Fibroblast of skin of left biceps (primary cell): ENCODE measurements around the gene CORO1A.
"Not testable (repeated sequence)": the region's sequence is repeated elsewhere in the genome, so short reads cannot be mapped to it uniquely, and the experiment has no call there.

ENCODE experiments used
- DNase-seq, 2 experiments: peaks; one replicate each; pipeline ENCODE4 v3.0.0-alpha.2; 2013; ENCODE audit warnings: low read depth in 2 of 2

The CORO1A gene

DNA sequence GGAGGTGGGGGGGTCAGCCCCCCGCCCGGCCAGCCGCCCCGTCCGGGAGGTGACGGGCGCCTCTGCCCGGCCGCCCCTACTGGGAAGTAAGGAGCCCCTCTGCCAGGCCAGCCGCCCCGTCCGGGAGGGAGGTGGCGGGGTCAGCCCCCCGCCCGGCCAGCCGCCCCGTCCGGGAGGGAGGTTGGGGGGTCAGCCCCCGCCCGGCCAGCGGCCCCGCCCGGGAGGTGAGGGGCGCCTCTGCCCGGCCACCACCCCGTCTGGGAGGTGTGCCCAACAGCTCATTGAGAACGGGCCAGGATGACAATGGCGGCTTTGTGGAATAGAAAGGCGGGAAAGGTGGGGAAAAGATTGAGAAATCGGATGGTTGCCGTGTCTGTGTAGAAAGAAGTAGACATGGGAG is 13.3 kb upstream of the CORO1A start:
- DNase-seq: not testable (repeated sequence)

- no peak for DNase-seq
Observed at GRCh38 chr16:30173054-30173453, 10.3 kb upstream of the CORO1A start.

DNA sequence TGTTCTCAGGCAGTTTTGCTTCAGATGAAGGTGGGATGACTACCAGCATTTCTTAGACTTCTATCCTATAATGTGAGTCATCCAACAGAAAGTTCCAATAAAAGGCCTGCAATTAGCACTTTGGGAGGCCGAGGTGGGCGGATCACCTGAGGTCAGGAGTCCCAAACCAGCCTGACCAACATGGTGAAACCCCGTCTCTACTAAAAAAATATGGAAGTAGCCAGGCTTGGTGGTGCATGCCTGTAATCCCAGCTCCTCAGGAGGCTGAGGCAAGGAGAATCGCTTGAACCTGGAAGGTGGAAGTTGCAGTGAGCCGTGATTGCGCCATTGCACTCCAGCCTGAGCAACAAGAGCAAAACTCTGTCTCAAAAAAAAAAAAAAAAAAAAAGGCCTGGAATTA is 6.5 kb upstream of the CORO1A start:
- DNase-seq: not testable (repeated sequence)

- DNase-seq: no peak
Observed at GRCh38 chr16:30179195-30179594, 4.2 kb upstream of the CORO1A start.

- DNase-seq: no peak
Observed at GRCh38 chr16:30179931-30180330, 3.5 kb upstream of the CORO1A start.

- DNase-seq: no peak
Observed at GRCh38 chr16:30180741-30181140, 2.7 kb upstream of the CORO1A start.

GRCh38 chr16:30184096-30184890 is 891 bp downstream of the CORO1A start:
- DNase-seq: no peak

- DNase-seq: no peak
Observed at GRCh38 chr16:30184891-30185682, 1.7 kb downstream of the CORO1A start.

GRCh38 chr16:30185683-30186421 is 2.5 kb downstream of the CORO1A start:
- no peak for DNase-seq

DNA sequence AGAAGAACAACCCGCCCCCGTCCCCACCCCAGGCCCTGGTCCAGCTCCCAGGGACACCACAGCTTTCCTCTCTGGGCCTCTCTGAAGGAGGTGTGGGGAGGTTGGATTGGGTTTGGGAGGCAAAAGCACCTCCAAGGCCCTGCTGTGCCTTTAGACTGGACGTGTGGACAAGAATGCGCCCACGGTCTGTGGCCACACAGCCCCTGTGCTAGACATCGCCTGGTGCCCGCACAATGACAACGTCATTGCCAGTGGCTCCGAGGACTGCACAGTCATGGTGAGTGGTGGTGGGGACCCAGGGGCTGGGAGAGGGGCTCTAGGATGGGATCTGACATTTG is 3.0 kb downstream of the CORO1A start:
- DNase-seq: no peak

DNA sequence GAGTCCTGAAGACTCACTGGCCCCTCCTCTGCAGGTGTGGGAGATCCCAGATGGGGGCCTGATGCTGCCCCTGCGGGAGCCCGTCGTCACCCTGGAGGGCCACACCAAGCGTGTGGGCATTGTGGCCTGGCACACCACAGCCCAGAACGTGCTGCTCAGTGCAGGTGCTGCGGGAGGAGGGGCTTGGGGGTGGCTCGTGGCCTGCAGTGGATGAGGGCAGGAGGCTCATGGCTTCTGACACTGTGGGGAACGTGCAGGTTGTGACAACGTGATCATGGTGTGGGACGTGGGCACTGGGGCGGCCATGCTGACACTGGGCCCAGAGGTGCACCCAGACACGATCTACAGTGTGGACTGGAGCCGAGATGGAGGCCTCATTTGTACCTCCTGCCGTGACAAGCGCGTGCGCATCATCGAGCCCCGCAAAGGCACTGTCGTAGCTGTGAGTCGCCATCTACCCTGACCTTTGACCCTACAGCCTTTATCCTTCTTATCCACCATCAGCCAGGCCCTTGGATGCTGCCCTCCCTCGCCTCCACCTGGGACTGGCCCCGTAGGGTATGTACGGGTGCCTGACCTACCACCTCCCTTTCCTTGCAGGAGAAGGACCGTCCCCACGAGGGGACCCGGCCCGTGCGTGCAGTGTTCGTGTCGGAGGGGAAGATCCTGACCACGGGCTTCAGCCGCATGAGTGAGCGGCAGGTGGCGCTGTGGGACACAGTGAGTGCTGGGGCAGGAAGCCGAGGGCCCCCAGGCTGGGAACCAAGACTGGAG is 3.6 kb downstream of the CORO1A start:
- no peak for DNase-seq

- DNase-seq: no peak
Observed at GRCh38 chr16:30187556-30187865, 4.1 kb downstream of the CORO1A start.

DNA sequence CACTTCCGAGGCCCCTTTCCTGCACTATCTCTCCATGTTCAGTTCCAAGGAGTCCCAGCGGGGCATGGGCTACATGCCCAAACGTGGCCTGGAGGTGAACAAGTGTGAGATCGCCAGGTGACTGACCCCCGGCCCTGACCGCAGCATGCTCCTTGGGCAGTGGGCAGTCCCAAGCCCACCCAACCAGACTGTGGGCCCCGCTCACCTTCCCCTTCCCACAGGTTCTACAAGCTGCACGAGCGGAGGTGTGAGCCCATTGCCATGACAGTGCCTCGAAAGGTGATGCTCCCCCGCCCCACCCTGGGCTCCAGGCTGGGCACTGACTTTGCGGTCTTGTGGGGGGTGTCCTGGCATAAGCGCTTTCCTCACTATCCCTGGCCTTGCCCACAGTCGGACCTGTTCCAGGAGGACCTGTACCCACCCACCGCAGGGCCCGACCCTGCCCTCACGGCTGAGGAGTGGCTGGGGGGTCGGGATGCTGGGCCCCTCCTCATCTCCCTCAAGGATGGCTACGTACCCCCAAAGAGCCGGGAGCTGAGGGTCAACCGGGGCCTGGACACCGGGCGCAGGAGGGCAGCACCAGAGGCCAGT is 4.7 kb downstream of the CORO1A start:
- no peak for DNase-seq

- not testable (repeated sequence) for DNase-seq
Observed at GRCh38 chr16:30191158-30191557, 7.8 kb downstream of the CORO1A start.

DNA sequence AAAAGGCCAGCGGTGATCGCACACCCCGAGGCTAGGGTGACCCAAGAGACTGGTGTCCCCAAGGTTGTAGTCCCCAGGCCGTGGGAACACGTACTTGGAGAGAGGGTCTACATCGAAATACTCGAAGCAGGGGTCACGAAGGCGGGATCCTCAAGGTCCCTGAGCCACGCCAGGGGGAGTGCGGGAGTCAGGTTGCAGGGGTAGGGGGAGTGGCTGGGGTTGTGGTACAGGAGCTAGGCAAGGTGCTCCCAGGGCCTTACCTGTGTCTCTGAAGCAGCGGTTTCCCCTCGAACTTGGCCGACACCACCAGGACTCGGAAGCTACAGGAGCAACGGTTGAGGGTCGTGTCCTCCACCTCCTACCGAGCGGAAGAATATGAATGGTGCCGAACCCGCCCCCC is 9.7 kb downstream of the CORO1A start:
- not testable (repeated sequence) for DNase-seq

DNA sequence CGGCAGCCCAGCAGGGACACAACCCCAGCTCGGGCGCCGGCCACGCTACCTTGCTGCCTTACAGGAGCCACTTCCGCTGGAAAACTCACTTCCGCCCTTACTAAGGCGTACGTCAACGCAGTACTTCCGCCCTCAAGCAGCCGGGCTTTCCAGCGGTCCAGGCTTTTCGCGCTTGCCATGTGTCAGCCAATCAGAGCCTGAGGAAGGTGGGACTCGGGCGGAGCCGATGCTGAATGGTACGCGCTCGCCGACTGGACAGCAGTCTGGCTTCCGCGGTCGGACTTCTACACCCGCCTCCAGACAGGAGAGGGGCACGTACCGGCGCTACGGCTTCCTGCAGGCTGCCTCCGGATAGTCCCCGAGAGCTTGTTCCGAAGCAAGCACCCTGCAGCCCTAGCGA is 10.2 kb downstream of the CORO1A start, which contains the start of the genes BOLA2B and SLX1A:
Gene BOLA2B, minus strand, starts transcription at position 52 of the 400 bp plus-strand sequence. CDS start 71 bp downstream, outside the sequence.
Gene SLX1A, plus strand, starts transcription at position 261 of the 400 bp plus-strand sequence. CDS start 210 bp downstream, outside the sequence.
- not testable (repeated sequence) for DNase-seq

DNA sequence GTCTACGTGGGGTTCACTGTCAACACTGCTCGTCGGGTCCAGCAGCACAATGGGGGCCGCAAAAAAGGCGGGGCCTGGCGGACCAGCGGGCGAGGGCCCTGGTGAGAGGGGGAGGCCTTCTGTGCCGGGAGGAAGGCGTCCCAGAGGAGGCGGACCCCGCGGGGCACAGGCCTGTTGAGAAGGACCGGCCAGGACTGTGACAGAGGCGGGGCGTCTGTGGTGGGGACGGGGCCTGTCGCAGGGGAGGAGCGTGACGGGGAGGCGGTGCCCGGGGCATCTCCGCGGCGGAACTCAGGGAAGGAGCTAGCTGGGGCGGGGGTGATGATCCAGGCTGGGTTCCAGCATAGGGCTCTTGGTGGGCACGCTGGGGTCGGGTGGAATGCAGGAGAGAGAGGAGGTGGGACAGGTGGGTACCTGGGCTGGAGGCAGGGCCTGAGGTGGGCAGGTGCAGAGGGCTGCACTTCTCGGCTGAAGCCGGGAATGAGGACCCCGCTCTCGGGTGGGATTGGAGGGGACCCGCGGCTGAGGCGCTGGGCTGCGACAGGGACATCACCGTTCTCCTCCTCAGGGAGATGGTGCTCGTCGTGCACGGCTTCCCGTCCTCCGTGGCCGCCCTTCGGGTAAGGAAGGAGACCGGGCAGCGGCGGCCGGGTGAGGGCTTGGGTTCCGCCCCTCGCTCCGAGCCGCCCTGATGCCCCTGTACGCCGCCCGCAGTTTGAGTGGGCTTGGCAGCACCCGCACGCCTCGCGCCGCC is 10.9 kb downstream of the CORO1A start:
- not testable (repeated sequence) for DNase-seq

DNA sequence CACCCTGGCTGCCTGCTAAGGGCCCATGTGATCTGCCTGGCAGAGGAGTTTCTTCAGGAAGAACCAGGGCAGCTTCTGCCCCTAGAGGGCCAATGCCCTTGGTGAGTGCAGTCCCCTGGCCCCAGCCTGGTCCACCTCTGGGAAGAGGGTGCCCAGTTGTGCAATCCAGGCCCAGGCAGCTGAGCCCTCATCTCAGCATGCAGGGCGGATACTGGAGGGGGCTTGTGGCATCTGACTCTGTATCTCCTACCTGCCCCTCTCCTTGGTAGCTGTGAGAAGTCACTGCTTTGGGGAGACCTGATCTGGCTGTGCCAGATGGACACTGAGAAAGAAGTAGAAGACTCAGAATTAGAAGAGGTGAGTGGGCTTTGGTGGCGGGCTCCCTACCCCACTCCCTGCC is 13.6 kb downstream of the CORO1A start:
- DNase-seq: not testable (repeated sequence)

DNA sequence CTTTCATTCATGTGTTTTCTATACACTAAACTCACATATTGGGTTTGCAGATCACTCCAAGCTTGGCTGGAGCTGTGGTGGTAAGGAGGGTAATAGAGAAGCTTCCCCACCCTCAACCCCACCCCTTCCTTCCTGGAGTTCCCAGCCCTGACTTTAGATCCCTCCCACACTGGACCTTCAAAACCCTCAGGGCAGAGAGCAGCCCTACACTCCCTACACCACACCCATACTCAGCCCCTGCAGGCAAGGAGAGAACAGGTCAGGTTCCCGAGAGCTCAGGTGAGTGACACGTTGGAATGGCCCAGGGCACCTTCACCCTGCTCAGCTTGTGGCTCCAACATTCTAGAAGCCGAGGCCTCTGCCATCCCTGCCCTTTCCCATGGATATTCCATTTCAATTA is 15.6 kb downstream of the CORO1A start, which contains the start of gene SULT1A3:
Gene SULT1A3, plus strand, starts transcription at position 207 of the 400 bp plus-strand sequence. CDS start 1,474 bp downstream, outside the sequence.
- DNase-seq: not testable (repeated sequence)
